K562 (cell line): ENCODE data around the gene PURA. TPM values are rescaled to one million over a fixed set of nuclear protein-coding genes. Genes with fewer than 3 reads are reported as not detected.

ENCODE experiments used
- ATAC-seq: fragments of 200-7000 bp; cut with Tn5 transposase; 3 replicates; pipeline ENCODE4 v1.9.1; 2020; ENCODE audit warnings: moderate library complexity
- BruUV-seq: library from RNA; stranded (reverse); fragments of 400-500 nt; replicated peaks from 2 replicates; lab custom pipeline; 2021; lab: Mats Ljungman, UMichigan
- CTCF ChIA-PET: fragments of 300-600 bp; formaldehyde crosslinking; extraction: SDS; loops from one replicate; lab custom pipeline; 2021; ENCODE audit warnings: low intra/inter-chr PET ratio; lab: Yijun Ruan, JAX
- POLR2A ChIA-PET: fragments of 300-600, 350-650 bp; sonication (Branson Sonifier 250); formaldehyde crosslinking; extraction: SDS; loops from one replicate; lab custom pipeline; 2021; ENCODE audit warnings: antibody characterized with exemption, inconsistent platforms; lab: Yijun Ruan, JAX
- DNase-seq, 4 experiments: peaks; one replicate each; pipeline versions ENCODE4 v3.0.0 to v3.0.0-alpha.2; 2011 to 2018; ENCODE audit warnings: low spot score in 3 of 4, mixed read lengths in 3 of 4; ENCODE audit errors: extremely low read depth in 1 of 4
- FAIRE-seq: peaks from 2 replicates; lab custom pipeline; 2011; peaks lifted over from hg19 to GRCh38; lab: Jason Lieb, UNC
- H2AFZ ChIP-seq: 2 replicates; pipeline ENCODE4 v1.6.0; 2011; ENCODE audit warnings: low read depth, low read length, control low read depth, inconsistent platforms
- H3K27ac ChIP-seq: fragments of 200-600 bp; 3 replicates; pipeline ENCODE4 v1.8.0; 2011; ENCODE audit warnings: low read depth, mild to moderate bottlenecking, control low read depth, inconsistent platforms, low read length, moderate library complexity, mixed read lengths; ENCODE audit errors: extremely low read depth
- H3K27me3 ChIP-seq, 2 experiments: fragments of 300-600 bp in 1 of 2; 2 replicates in 1 of 2; 3 replicates in 1 of 2; pipeline versions ENCODE4 v1.6.0 to v1.8.0; 2011; ENCODE audit warnings: inconsistent platforms in 2 of 2, low read length in 2 of 2, mild to moderate bottlenecking in 1 of 2, mixed read lengths in 1 of 2, moderate library complexity in 1 of 2; ENCODE audit not compliant: control insufficient read depth in 2 of 2, insufficient read depth in 2 of 2
- H3K36me3 ChIP-seq: fragments of 300-600 bp; 3 replicates; pipeline ENCODE4 v1.8.0; 2011; ENCODE audit warnings: mild to moderate bottlenecking, low read length, inconsistent platforms; ENCODE audit not compliant: control insufficient read depth, insufficient read depth
- H3K4me1 ChIP-seq, 2 experiments: fragments of 200-600 bp in 1 of 2; replicated peaks in 1 of 2; 2 replicates in 1 of 2; 3 replicates in 1 of 2; pipeline versions ENCODE4 v1.5.1 to v1.8.0; 2011; ENCODE audit warnings: inconsistent platforms in 2 of 2, low read length in 2 of 2, mild to moderate bottlenecking in 1 of 2, mixed read lengths in 1 of 2, moderate library complexity in 1 of 2; ENCODE audit not compliant: control insufficient read depth in 2 of 2, insufficient read depth in 2 of 2
- H3K4me2 ChIP-seq: 2 replicates; pipeline ENCODE4 v1.6.1; 2011; ENCODE audit warnings: low read length, control low read depth, inconsistent platforms, mixed read lengths; ENCODE audit not compliant: insufficient read depth
- H3K4me3 ChIP-seq: fragments of 200-600 bp; sonication (generic), shearing (Covaris generic); 2 replicates; pipeline ENCODE4 v1.5.1; 2016; ENCODE audit warnings: control low read depth, inconsistent platforms
- H3K79me2 ChIP-seq: fragments of 200-600 bp; 3 replicates; pipeline ENCODE4 v1.8.0; 2011; ENCODE audit warnings: low read length, inconsistent platforms; ENCODE audit not compliant: control insufficient read depth, insufficient read depth
- H3K9ac ChIP-seq, 2 experiments: 2 replicates each; pipeline versions ENCODE4 v1.6.0 to v1.6.1; 2011; ENCODE audit warnings: low read depth in 2 of 2, low read length in 2 of 2, control low read depth in 1 of 2, inconsistent platforms in 1 of 2, mild to moderate bottlenecking in 1 of 2, mixed read lengths in 1 of 2; ENCODE audit not compliant: insufficient read depth in 1 of 2
- H3K9me1 ChIP-seq: one replicate; pipeline ENCODE4 v1.6.0; 2011; ENCODE audit warnings: inconsistent platforms, mild to moderate bottlenecking, low read length, moderate library complexity; ENCODE audit not compliant: control insufficient read depth, insufficient read depth
- H3K9me3 ChIP-seq: replicated peaks from 2 replicates; pipeline ENCODE4 v1.5.1; 2011; ENCODE audit warnings: low read depth, low read length, inconsistent platforms; ENCODE audit not compliant: control insufficient read depth, insufficient read depth
- H4K20me1 ChIP-seq: replicated peaks from 2 replicates; pipeline ENCODE4 v1.6.1; 2011; ENCODE audit warnings: low read length, inconsistent platforms, mixed read lengths; ENCODE audit not compliant: control insufficient read depth, insufficient read depth
- ESRRA ChIP-seq: fragments of 450-650 bp; IDR thresholded peaks from 2 replicates; pipeline ENCODE4 v1.6.1; 2014; ENCODE audit warnings: low read depth, mild to moderate bottlenecking, moderate library complexity, borderline replicate concordance
- ETV6 ChIP-seq, 3 experiments: fragments of 150-350 bp in 1 of 3; sonication (generic) in 1 of 3; formaldehyde crosslinking in 1 of 3; IDR thresholded peaks; 2 replicates each; pipeline versions ENCODE4 v1.6.1 to v1.8.0; 2014 to 2022; ENCODE audit warnings: borderline replicate concordance in 2 of 3, low read depth in 2 of 3, antibody characterized with exemption in 1 of 3, low read length in 1 of 3, mild to moderate bottlenecking in 1 of 3, missing genetic modification reagents in 1 of 3
- GMEB1 ChIP-seq: fragments of 250-450 bp; sonication (Bioruptor Pico); IDR thresholded peaks from 2 replicates; pipeline ENCODE4 v1.4.0; 2020; ENCODE audit warnings: mild to moderate bottlenecking
- MTA3 ChIP-seq: fragments of 450-650 bp; formaldehyde crosslinking; IDR thresholded peaks from 2 replicates; pipeline ENCODE4 v1.6.1; 2017; ENCODE audit warnings: mild to moderate bottlenecking, borderline replicate concordance
- REST ChIP-seq, 2 experiments: fragments of 450-650 bp; formaldehyde crosslinking in 1 of 2; IDR thresholded peaks; 2 replicates each; pipeline versions ENCODE4 v1.4.0 to v1.6.1; 2014 to 2020; ENCODE audit warnings: mild to moderate bottlenecking in 2 of 2, borderline replicate concordance in 1 of 2, low read depth in 1 of 2
- SIN3A ChIP-seq, 2 experiments: fragments of 150-350 bp in 1 of 2; IDR thresholded peaks; 2 replicates each; pipeline ENCODE4 v1.6.1; 2011 to 2016; ENCODE audit warnings: borderline replicate concordance in 2 of 2, low read depth in 2 of 2, low read length in 2 of 2, mild to moderate bottlenecking in 2 of 2, moderate library complexity in 2 of 2; ENCODE audit not compliant: control insufficient read depth in 1 of 2
- ZBTB1 ChIP-seq: sonication (generic); formaldehyde crosslinking; IDR thresholded peaks from 2 replicates; pipeline ENCODE4 v1.8.1; 2023; ENCODE audit warnings: missing genetic modification reagents, low read depth, mild to moderate bottlenecking, borderline replicate concordance
- ZNF347 ChIP-seq: fragments of 450-650 bp; formaldehyde crosslinking; IDR thresholded peaks from 2 replicates; pipeline ENCODE4 v1.4.0; 2020; ENCODE audit warnings: low read depth, mild to moderate bottlenecking, moderate library complexity
- WGBS: fragments of 100-300 bp; shearing (Covaris generic); methylation state at CpG from one replicate; pipeline ENCODE4 v1.1.6; 2016; ENCODE audit warnings: low coverage, mixed read lengths; ENCODE audit not compliant: insufficient coverage; ENCODE audit errors: missing lambda C conversion rate; 5-methylcytosine and 5-hydroxymethylcytosine counted together
- in situ Hi-C: fragments of 300-500 bp; cut with MboI; formaldehyde crosslinking; loops from 4 replicates; pipeline ENCODE4 v1.15.0; 2018; ENCODE audit warnings: inconsistent platforms, mixed read lengths
- intact Hi-C: fragments of 100-400 bp; cut with micrococcal nuclease; formaldehyde crosslinking; loops from 2 replicates; pipeline ENCODE4 v1.14.2; 2022
- polyA plus RNA-seq, 8 experiments: library from polyadenylated mRNA; depleted of rRNA in 4 of 8; stranded (reverse) in 5 of 8; unstranded in 3 of 8; fragments of >200 nt; fragmentation: Nextera tagmentation in 2 of 8; fragmentation: Illumina TruSeq in 1 of 8; extraction: Ambion mirVana in 2 of 8; extraction: Trizol in 1 of 8; gene quantifications; 2 replicates each; pipeline versions ENCODE4 v1.2.1 to v1.2.3, GENCODE V29; 2011 to 2014; ENCODE audit warnings: inconsistent platforms in 1 of 8, missing spikeins in 1 of 8
- total RNA-seq, 7 experiments: library from RNA; depleted of rRNA in 6 of 7; stranded (reverse); fragments of >200 nt in 6 of 7; fragmentation: Illumina TruSeq in 2 of 7; extraction: Trizol in 2 of 7; gene quantifications; 2 replicates each; pipeline versions ENCODE4 v1.2.1 to v1.2.3, GENCODE V29; 2011 to 2021; ENCODE audit warnings: low replicate concordance in 1 of 7

The PURA gene
- total and polyA plus RNA-seq, 9 of the 15 experiments (the other 6 are each of a cell fraction or from before 2014, with no cell fraction given) = 3.2 to 11.1 (median 5.4) TPM

GRCh38 chr5:140145818-140146522 lies 32.1 kb downstream of the PURA start:
- no peaks in the 10 kb centered on the region for H3K36me3 ChIP-seq
- no peaks in the 10 kb centered on the region for H3K79me2 ChIP-seq
- FAIRE-seq (no peak), DNase-seq (peak; percentile 70 to 80 (median 76)), ATAC-seq (peak; percentile 94)
- in situ Hi-C loops (no loop called here), intact Hi-C loops (no loop called here)
- H3K4me2 ChIP-seq = peak overlapping the region; percentile 40
- no peak overlapping the region for H3K4me3 ChIP-seq
- CTCF ChIA-PET = interaction anchor here (0.6 to 6.7 kb wide), 6 partner anchors 12 to 212 kb away, joined by 3 to 59 read pairs (median 4); no protein-coding TSS in a partner anchor
- H3K9me1 ChIP-seq = no peaks in the 10 kb centered on the region
- no TSS peak for BruUV-seq
- peaks cover 2 to 12% of the 10 kb centered on the region in 2 experiments; a peak in 3 of 5 replicates for H3K4me1 ChIP-seq
- peak overlapping the region; percentile 53; the same call in 1 of the 2 replicates for H2AFZ ChIP-seq
- 20% methylated on average over 51 of the region's 64 CpGs for WGBS
- H3K27me3 ChIP-seq = peaks cover 0 to 19% of the 10 kb centered on the region in 2 experiments; a peak in 2 of 5 replicates
- H4K20me1 ChIP-seq = peaks cover 30% of the 10 kb centered on the region
- no peak overlapping the region for H3K27ac ChIP-seq
- peak overlapping the region in 1 of 2 experiments; percentile 82; a peak in 2 of 4 replicates for H3K9ac ChIP-seq
- H3K9me3 ChIP-seq = no peaks in the 10 kb centered on the region
- POLR2A ChIA-PET = interaction anchor here (0.6 to 2.0 kb wide), 4 partner anchors 7 to 757 kb away, joined by 3 to 4 read pairs (median 4); no protein-coding TSS in a partner anchor
- TF ChIP-seq ZNF347 (CRISPR knock-in tag) (no peak), ZBTB1 (CRISPR knock-in tag) (peak; percentile 95), REST (IDR thresholded peaks at IDR 0.05; ENCODE audit: borderline replicate concordance) (peak; percentile 98), REST (CRISPR knock-in tag; IDR thresholded peaks at IDR 0.05; ENCODE audit: low read depth) (peak; percentile 94), SIN3A (IDR thresholded peaks at IDR 0.05; ENCODE audit: borderline replicate concordance in 2 of 2, control insufficient read depth in 1 of 2, low read depth in 2 of 2, low read length in 2 of 2) (peak in 1 of 2 experiments; percentile 39; a peak in 1 of 4 replicates), MTA3 (peak; percentile 47; the same call in 1 of the 2 replicates), ETV6 (IDR thresholded peaks at IDR 0.05; ENCODE audit: borderline replicate concordance in 1 of 2, low read depth in 2 of 2, low read length in 1 of 2) (no peak), ETV6 (CRISPR knock-in tag; IDR thresholded peaks at IDR 0.05; ENCODE audit: borderline replicate concordance) (no peak), GMEB1 (peak; percentile 57; the same call in 1 of the 2 replicates), ESRRA (peak; percentile 29; the same call in 1 of the 2 replicates)
